K562 (cell line): ENCODE data around the gene SECISBP2. TPM values are rescaled to one million over a fixed set of nuclear protein-coding genes. Genes with fewer than 3 reads are reported as not detected.

Source experiments
- ATAC-seq: fragments of 200-7000 bp; cut with Tn5 transposase; 3 replicates; pipeline ENCODE4 v1.9.1; 2020; ENCODE audit warnings: moderate library complexity
- BruUV-seq: library from RNA; stranded (reverse); fragments of 400-500 nt; replicated peaks from 2 replicates; lab custom pipeline; 2021; lab: Mats Ljungman, UMichigan
- CTCF ChIA-PET: fragments of 300-600 bp; formaldehyde crosslinking; extraction: SDS; loops from one replicate; lab custom pipeline; 2021; ENCODE audit warnings: low intra/inter-chr PET ratio; lab: Yijun Ruan, JAX
- POLR2A ChIA-PET: fragments of 300-600, 350-650 bp; sonication (Branson Sonifier 250); formaldehyde crosslinking; extraction: SDS; loops from one replicate; lab custom pipeline; 2021; ENCODE audit warnings: antibody characterized with exemption, inconsistent platforms; lab: Yijun Ruan, JAX
- DNase-seq, 4 experiments: peaks; one replicate each; pipeline versions ENCODE4 v3.0.0 to v3.0.0-alpha.2; 2011 to 2018; ENCODE audit warnings: low spot score in 3 of 4, mixed read lengths in 3 of 4; ENCODE audit errors: extremely low read depth in 1 of 4
- FAIRE-seq: peaks from 2 replicates; lab custom pipeline; 2011; peaks lifted over from hg19 to GRCh38; lab: Jason Lieb, UNC
- H2AFZ ChIP-seq: 2 replicates; pipeline ENCODE4 v1.6.0; 2011; ENCODE audit warnings: low read depth, low read length, control low read depth, inconsistent platforms
- H3K27ac ChIP-seq: fragments of 200-600 bp; 3 replicates; pipeline ENCODE4 v1.8.0; 2011; ENCODE audit warnings: low read depth, mild to moderate bottlenecking, control low read depth, inconsistent platforms, low read length, moderate library complexity, mixed read lengths; ENCODE audit errors: extremely low read depth
- H3K27me3 ChIP-seq, 2 experiments: fragments of 300-600 bp in 1 of 2; 2 replicates in 1 of 2; 3 replicates in 1 of 2; pipeline versions ENCODE4 v1.6.0 to v1.8.0; 2011; ENCODE audit warnings: inconsistent platforms in 2 of 2, low read length in 2 of 2, mild to moderate bottlenecking in 1 of 2, mixed read lengths in 1 of 2, moderate library complexity in 1 of 2; ENCODE audit not compliant: control insufficient read depth in 2 of 2, insufficient read depth in 2 of 2
- H3K36me3 ChIP-seq: fragments of 300-600 bp; 3 replicates; pipeline ENCODE4 v1.8.0; 2011; ENCODE audit warnings: mild to moderate bottlenecking, low read length, inconsistent platforms; ENCODE audit not compliant: control insufficient read depth, insufficient read depth
- H3K4me1 ChIP-seq, 2 experiments: fragments of 200-600 bp in 1 of 2; replicated peaks in 1 of 2; 2 replicates in 1 of 2; 3 replicates in 1 of 2; pipeline versions ENCODE4 v1.5.1 to v1.8.0; 2011; ENCODE audit warnings: inconsistent platforms in 2 of 2, low read length in 2 of 2, mild to moderate bottlenecking in 1 of 2, mixed read lengths in 1 of 2, moderate library complexity in 1 of 2; ENCODE audit not compliant: control insufficient read depth in 2 of 2, insufficient read depth in 2 of 2
- H3K4me2 ChIP-seq: 2 replicates; pipeline ENCODE4 v1.6.1; 2011; ENCODE audit warnings: low read length, control low read depth, inconsistent platforms, mixed read lengths; ENCODE audit not compliant: insufficient read depth
- H3K4me3 ChIP-seq: fragments of 200-600 bp; sonication (generic), shearing (Covaris generic); 2 replicates; pipeline ENCODE4 v1.5.1; 2016; ENCODE audit warnings: control low read depth, inconsistent platforms
- H3K79me2 ChIP-seq: fragments of 200-600 bp; 3 replicates; pipeline ENCODE4 v1.8.0; 2011; ENCODE audit warnings: low read length, inconsistent platforms; ENCODE audit not compliant: control insufficient read depth, insufficient read depth
- H3K9ac ChIP-seq, 2 experiments: 2 replicates each; pipeline versions ENCODE4 v1.6.0 to v1.6.1; 2011; ENCODE audit warnings: low read depth in 2 of 2, low read length in 2 of 2, control low read depth in 1 of 2, inconsistent platforms in 1 of 2, mild to moderate bottlenecking in 1 of 2, mixed read lengths in 1 of 2; ENCODE audit not compliant: insufficient read depth in 1 of 2
- H3K9me1 ChIP-seq: one replicate; pipeline ENCODE4 v1.6.0; 2011; ENCODE audit warnings: inconsistent platforms, mild to moderate bottlenecking, low read length, moderate library complexity; ENCODE audit not compliant: control insufficient read depth, insufficient read depth
- H3K9me3 ChIP-seq: replicated peaks from 2 replicates; pipeline ENCODE4 v1.5.1; 2011; ENCODE audit warnings: low read depth, low read length, inconsistent platforms; ENCODE audit not compliant: control insufficient read depth, insufficient read depth
- H4K20me1 ChIP-seq: replicated peaks from 2 replicates; pipeline ENCODE4 v1.6.1; 2011; ENCODE audit warnings: low read length, inconsistent platforms, mixed read lengths; ENCODE audit not compliant: control insufficient read depth, insufficient read depth
- CREB5 ChIP-seq: fragments of 250-450 bp; sonication (Bioruptor Pico); IDR thresholded peaks from 2 replicates; pipeline ENCODE4 v1.5.0; 2020; ENCODE audit warnings: mild to moderate bottlenecking
- GMEB1 ChIP-seq: fragments of 250-450 bp; sonication (Bioruptor Pico); IDR thresholded peaks from 2 replicates; pipeline ENCODE4 v1.4.0; 2020; ENCODE audit warnings: mild to moderate bottlenecking
- KAT7 ChIP-seq: sonication (generic); formaldehyde crosslinking; IDR thresholded peaks from 2 replicates; pipeline ENCODE4 v1.8.0; 2022; ENCODE audit warnings: missing genetic modification reagents, mild to moderate bottlenecking, borderline replicate concordance
- MYBL2 ChIP-seq, 2 experiments: fragments of 450-650 bp in 1 of 2; sonication (generic) in 1 of 2; formaldehyde crosslinking in 1 of 2; IDR thresholded peaks; 2 replicates each; pipeline versions ENCODE4 v1.6.1 to v1.8.1; 2017 to 2022; ENCODE audit warnings: borderline replicate concordance in 1 of 2, inconsistent platforms in 1 of 2, low read depth in 1 of 2, mild to moderate bottlenecking in 1 of 2, missing genetic modification reagents in 1 of 2, moderate library complexity in 1 of 2
- NCOA1 ChIP-seq: fragments of 450-650 bp; IDR thresholded peaks from 2 replicates; pipeline ENCODE4 v1.6.1; 2016; ENCODE audit warnings: low read depth
- NR2C1 ChIP-seq, 2 experiments: fragments of 450-650 bp; IDR thresholded peaks; 2 replicates each; pipeline ENCODE4 v1.6.1; 2017; ENCODE audit warnings: mild to moderate bottlenecking in 2 of 2, antibody characterized with exemption in 1 of 2, inconsistent platforms in 1 of 2, missing compliant biosample characterization in 1 of 2, missing genetic modification characterization in 1 of 2
- PHF20 ChIP-seq: fragments of 450-650 bp; IDR thresholded peaks from 2 replicates; pipeline ENCODE4 v1.6.1; 2018; ENCODE audit not compliant: partially characterized antibody
- POLR3A ChIP-seq: IDR thresholded peaks from 2 replicates; pipeline ENCODE4 v1.6.1; 2011; ENCODE audit warnings: borderline replicate concordance, mild to moderate bottlenecking, moderate library complexity; ENCODE audit not compliant: insufficient read length, insufficient read depth; ENCODE audit errors: extremely low read depth
- RB1 ChIP-seq: fragments of 450-650 bp; IDR thresholded peaks from 2 replicates; pipeline ENCODE4 v1.6.1; 2017; ENCODE audit warnings: low read depth, mild to moderate bottlenecking
- TEAD2 ChIP-seq: fragments of 450-650 bp; IDR thresholded peaks from 2 replicates; pipeline ENCODE4 v1.6.1; 2016; ENCODE audit warnings: missing genetic modification characterization, control low read depth, missing compliant biosample characterization
- ZC3H11A ChIP-seq: IDR thresholded peaks from 2 replicates; pipeline ENCODE4 v1.6.1; 2012; ENCODE audit warnings: low read depth, low read length, improper control_type of control experiment
- ZNF668 ChIP-seq: fragments of 250-450 bp; sonication (Bioruptor Pico); IDR thresholded peaks from 2 replicates; pipeline ENCODE4 v1.8.0; 2022; ENCODE audit warnings: mild to moderate bottlenecking, inconsistent platforms
- WGBS: fragments of 100-300 bp; shearing (Covaris generic); methylation state at CpG from one replicate; pipeline ENCODE4 v1.1.6; 2016; ENCODE audit warnings: low coverage, mixed read lengths; ENCODE audit not compliant: insufficient coverage; ENCODE audit errors: missing lambda C conversion rate; 5-methylcytosine and 5-hydroxymethylcytosine counted together
- in situ Hi-C: fragments of 300-500 bp; cut with MboI; formaldehyde crosslinking; loops from 4 replicates; pipeline ENCODE4 v1.15.0; 2018; ENCODE audit warnings: inconsistent platforms, mixed read lengths
- intact Hi-C: fragments of 100-400 bp; cut with micrococcal nuclease; formaldehyde crosslinking; loops from 2 replicates; pipeline ENCODE4 v1.14.2; 2022
- polyA plus RNA-seq, 8 experiments: library from polyadenylated mRNA; depleted of rRNA in 4 of 8; stranded (reverse) in 5 of 8; unstranded in 3 of 8; fragments of >200 nt; fragmentation: Nextera tagmentation in 2 of 8; fragmentation: Illumina TruSeq in 1 of 8; extraction: Ambion mirVana in 2 of 8; extraction: Trizol in 1 of 8; gene quantifications; 2 replicates each; pipeline versions ENCODE4 v1.2.1 to v1.2.3, GENCODE V29; 2011 to 2014; ENCODE audit warnings: inconsistent platforms in 1 of 8, missing spikeins in 1 of 8
- total RNA-seq, 7 experiments: library from RNA; depleted of rRNA in 6 of 7; stranded (reverse); fragments of >200 nt in 6 of 7; fragmentation: Illumina TruSeq in 2 of 7; extraction: Trizol in 2 of 7; gene quantifications; 2 replicates each; pipeline versions ENCODE4 v1.2.1 to v1.2.3, GENCODE V29; 2011 to 2021; ENCODE audit warnings: low replicate concordance in 1 of 7

Gene SECISBP2
- total and polyA plus RNA-seq, 9 of the 15 experiments (the other 6 are each of a cell fraction or from before 2014, with no cell fraction given) = 3.2 to 41.6 (median 26.1) TPM

- no peak for TF ChIP-seq CREB5 (CRISPR knock-in tag)
- TF ChIP-seq ZC3H11A = no peak
- TF ChIP-seq RB1 = no peak
- TF ChIP-seq NR2C1 (IDR thresholded peaks at IDR 0.05) = no peak
- TF ChIP-seq NR2C1 (tag; IDR thresholded peaks at IDR 0.05) = no peak
- TF ChIP-seq KAT7 (CRISPR knock-in tag) = no peak
- TF ChIP-seq TEAD2 (tag) = no peak
- TF ChIP-seq MYBL2 (IDR thresholded peaks at IDR 0.05; ENCODE audit: low read depth) = no peak
- no peak for TF ChIP-seq MYBL2 (CRISPR knock-in tag; IDR thresholded peaks at IDR 0.05; ENCODE audit: borderline replicate concordance)
- TF ChIP-seq POLR3A = no peak
- no peak for TF ChIP-seq ZNF668 (CRISPR knock-in tag)
- no peak for TF ChIP-seq PHF20
- TF ChIP-seq NCOA1 = no peak
- no peak for TF ChIP-seq GMEB1 (CRISPR knock-in tag)
- TF ChIP-seq, all 486 proteins: peak for 0
- Histone ChIP-seq H3K27ac (no peak overlapping the region), H3K9me3 (no peaks in the 10 kb centered on the region), H3K9me1 (no peaks in the 10 kb centered on the region), H3K4me2 (no peak overlapping the region), H4K20me1 (no peaks in the 10 kb centered on the region), H3K36me3 (no peaks in the 10 kb centered on the region), H3K79me2 (no peaks in the 10 kb centered on the region), H3K27me3 (peaks cover 0 to 16% of the 10 kb centered on the region in 2 experiments; a peak in 1 of 5 replicates), H3K4me3 (no peak overlapping the region), H3K4me1 (no peaks in the 10 kb centered on the region), H3K9ac (no peak overlapping the region), H2AFZ (no peak overlapping the region)
- intact Hi-C loops (no loop called here), in situ Hi-C loops (no loop called here)
- POLR2A ChIA-PET = interaction anchor here (0.6 kb wide), 1 partner anchor 8 kb away, joined by 3 read pairs; no protein-coding TSS in a partner anchor
- ATAC-seq (no peak), FAIRE-seq (no peak), DNase-seq (no peak)
- WGBS = 0% methylated on average over 7 of the region's 14 CpGs
- BruUV-seq = no TSS peak
- CTCF ChIA-PET = no interaction called here
Measured at GRCh38 chr9:89367726-89368437, 49.6 kb downstream of the SECISBP2 start.
